K562 (cell line): ENCODE results near the gene SLCO3A1. TPM values are rescaled to one million over a fixed set of nuclear protein-coding genes. Genes with fewer than 3 reads are reported as not detected.

Source experiments
- ATAC-seq: fragments of 200-7000 bp; cut with Tn5 transposase; 3 replicates; pipeline ENCODE4 v1.9.1; 2020; ENCODE audit warnings: moderate library complexity
- BruUV-seq: library from RNA; stranded (reverse); fragments of 400-500 nt; replicated peaks from 2 replicates; lab custom pipeline; 2021; lab: Mats Ljungman, UMichigan
- CTCF ChIA-PET: fragments of 300-600 bp; formaldehyde crosslinking; extraction: SDS; loops from one replicate; lab custom pipeline; 2021; ENCODE audit warnings: low intra/inter-chr PET ratio; lab: Yijun Ruan, JAX
- POLR2A ChIA-PET: fragments of 300-600, 350-650 bp; sonication (Branson Sonifier 250); formaldehyde crosslinking; extraction: SDS; loops from one replicate; lab custom pipeline; 2021; ENCODE audit warnings: antibody characterized with exemption, inconsistent platforms; lab: Yijun Ruan, JAX
- DNase-seq, 4 experiments: peaks; one replicate each; pipeline versions ENCODE4 v3.0.0 to v3.0.0-alpha.2; 2011 to 2018; ENCODE audit warnings: low spot score in 3 of 4, mixed read lengths in 3 of 4; ENCODE audit errors: extremely low read depth in 1 of 4
- FAIRE-seq: peaks from 2 replicates; lab custom pipeline; 2011; peaks lifted over from hg19 to GRCh38; lab: Jason Lieb, UNC
- H2AFZ ChIP-seq: 2 replicates; pipeline ENCODE4 v1.6.0; 2011; ENCODE audit warnings: low read depth, low read length, control low read depth, inconsistent platforms
- H3K27ac ChIP-seq: fragments of 200-600 bp; 3 replicates; pipeline ENCODE4 v1.8.0; 2011; ENCODE audit warnings: low read depth, mild to moderate bottlenecking, control low read depth, inconsistent platforms, low read length, moderate library complexity, mixed read lengths; ENCODE audit errors: extremely low read depth
- H3K27me3 ChIP-seq, 2 experiments: fragments of 300-600 bp in 1 of 2; 2 replicates in 1 of 2; 3 replicates in 1 of 2; pipeline versions ENCODE4 v1.6.0 to v1.8.0; 2011; ENCODE audit warnings: inconsistent platforms in 2 of 2, low read length in 2 of 2, mild to moderate bottlenecking in 1 of 2, mixed read lengths in 1 of 2, moderate library complexity in 1 of 2; ENCODE audit not compliant: control insufficient read depth in 2 of 2, insufficient read depth in 2 of 2
- H3K36me3 ChIP-seq: fragments of 300-600 bp; 3 replicates; pipeline ENCODE4 v1.8.0; 2011; ENCODE audit warnings: mild to moderate bottlenecking, low read length, inconsistent platforms; ENCODE audit not compliant: control insufficient read depth, insufficient read depth
- H3K4me1 ChIP-seq, 2 experiments: fragments of 200-600 bp in 1 of 2; replicated peaks in 1 of 2; 2 replicates in 1 of 2; 3 replicates in 1 of 2; pipeline versions ENCODE4 v1.5.1 to v1.8.0; 2011; ENCODE audit warnings: inconsistent platforms in 2 of 2, low read length in 2 of 2, mild to moderate bottlenecking in 1 of 2, mixed read lengths in 1 of 2, moderate library complexity in 1 of 2; ENCODE audit not compliant: control insufficient read depth in 2 of 2, insufficient read depth in 2 of 2
- H3K4me2 ChIP-seq: 2 replicates; pipeline ENCODE4 v1.6.1; 2011; ENCODE audit warnings: low read length, control low read depth, inconsistent platforms, mixed read lengths; ENCODE audit not compliant: insufficient read depth
- H3K4me3 ChIP-seq: fragments of 200-600 bp; sonication (generic), shearing (Covaris generic); 2 replicates; pipeline ENCODE4 v1.5.1; 2016; ENCODE audit warnings: control low read depth, inconsistent platforms
- H3K79me2 ChIP-seq: fragments of 200-600 bp; 3 replicates; pipeline ENCODE4 v1.8.0; 2011; ENCODE audit warnings: low read length, inconsistent platforms; ENCODE audit not compliant: control insufficient read depth, insufficient read depth
- H3K9ac ChIP-seq, 2 experiments: 2 replicates each; pipeline versions ENCODE4 v1.6.0 to v1.6.1; 2011; ENCODE audit warnings: low read depth in 2 of 2, low read length in 2 of 2, control low read depth in 1 of 2, inconsistent platforms in 1 of 2, mild to moderate bottlenecking in 1 of 2, mixed read lengths in 1 of 2; ENCODE audit not compliant: insufficient read depth in 1 of 2
- H3K9me1 ChIP-seq: one replicate; pipeline ENCODE4 v1.6.0; 2011; ENCODE audit warnings: inconsistent platforms, mild to moderate bottlenecking, low read length, moderate library complexity; ENCODE audit not compliant: control insufficient read depth, insufficient read depth
- H3K9me3 ChIP-seq: replicated peaks from 2 replicates; pipeline ENCODE4 v1.5.1; 2011; ENCODE audit warnings: low read depth, low read length, inconsistent platforms; ENCODE audit not compliant: control insufficient read depth, insufficient read depth
- H4K20me1 ChIP-seq: replicated peaks from 2 replicates; pipeline ENCODE4 v1.6.1; 2011; ENCODE audit warnings: low read length, inconsistent platforms, mixed read lengths; ENCODE audit not compliant: control insufficient read depth, insufficient read depth
- C11orf30 ChIP-seq: fragments of 450-650 bp; IDR thresholded peaks from 2 replicates; pipeline ENCODE4 v1.6.1; 2016; ENCODE audit warnings: low read depth, mild to moderate bottlenecking
- CHCHD3 ChIP-seq: fragments of 250-450 bp; sonication (Bioruptor Pico); IDR thresholded peaks from 2 replicates; pipeline ENCODE4 v2.1.2; 2022; ENCODE audit warnings: mild to moderate bottlenecking
- CHD2 ChIP-seq: IDR thresholded peaks from 2 replicates; pipeline ENCODE4 v1.6.1; 2011; ENCODE audit warnings: low read depth, low read length
- COPS2 ChIP-seq: fragments of 450-650 bp; conservative IDR thresholded peaks from 2 replicates; pipeline ENCODE4 v1.6.1; 2016; ENCODE audit warnings: mild to moderate bottlenecking, moderate library complexity
- FOXA3 ChIP-seq, 2 experiments: fragments of 450-650 bp in 1 of 2; sonication (generic) in 1 of 2; formaldehyde crosslinking; IDR thresholded peaks in 1 of 2; conservative IDR thresholded peaks in 1 of 2; 2 replicates each; pipeline versions ENCODE4 v1.4.0 to v1.8.0; 2020 to 2022; ENCODE audit warnings: mild to moderate bottlenecking in 2 of 2, missing genetic modification reagents in 1 of 2
- HNRNPLL ChIP-seq: fragments of 200-400 bp; formaldehyde crosslinking; IDR thresholded peaks from 2 replicates; pipeline ENCODE4 v1.6.1; 2017; ENCODE audit warnings: low read length, low read depth, mild to moderate bottlenecking; ENCODE audit not compliant: poor library complexity, severe bottlenecking
- ILK ChIP-seq: fragments of 450-650 bp; IDR thresholded peaks from 2 replicates; pipeline ENCODE4 v1.6.1; 2016; ENCODE audit warnings: missing genetic modification characterization, low read depth, mild to moderate bottlenecking, missing compliant biosample characterization, moderate library complexity, borderline replicate concordance
- RBFOX2 ChIP-seq: fragments of 200-400 bp; formaldehyde crosslinking; IDR thresholded peaks from 2 replicates; pipeline ENCODE4 v1.6.1; 2017; ENCODE audit warnings: low read depth, mild to moderate bottlenecking, low read length, moderate library complexity
- RFX5 ChIP-seq: IDR thresholded peaks from 2 replicates; pipeline ENCODE4 v1.6.1; 2011; ENCODE audit warnings: low read depth, mild to moderate bottlenecking, improper control_type of control experiment, low read length
- RHOXF2B ChIP-seq: fragments of 250-450 bp; sonication (Bioruptor Pico); conservative IDR thresholded peaks from 2 replicates; pipeline ENCODE4 v1.5.1; 2021
- SIRT6 ChIP-seq: IDR thresholded peaks from one replicate; pipeline ENCODE4 v1.6.1; 2012; ENCODE audit warnings: low read depth, mild to moderate bottlenecking, control low read depth, inconsistent platforms, low read length, moderate library complexity
- SOX6 ChIP-seq: fragments of 450-650 bp; IDR thresholded peaks from 2 replicates; pipeline ENCODE4 v1.6.1; 2014; ENCODE audit warnings: mild to moderate bottlenecking
- SRSF9 ChIP-seq: fragments of 200-400 bp; formaldehyde crosslinking; IDR thresholded peaks from 2 replicates; pipeline ENCODE4 v1.6.1; 2017; ENCODE audit warnings: low read depth, low read length, borderline replicate concordance
- TFAM ChIP-seq: fragments of 250-450 bp; sonication (Bioruptor Pico); conservative IDR thresholded peaks from 2 replicates; pipeline ENCODE4 v1.5.0; 2021; ENCODE audit warnings: mild to moderate bottlenecking, moderate library complexity
- THRB ChIP-seq: fragments of 450-650 bp; formaldehyde crosslinking; conservative IDR thresholded peaks from 2 replicates; pipeline ENCODE4 v1.4.0; 2022; ENCODE audit warnings: mild to moderate bottlenecking, missing genetic modification characterization
- ZFP1 ChIP-seq: fragments of 450-650 bp; formaldehyde crosslinking; IDR thresholded peaks from 2 replicates; pipeline ENCODE4 v1.4.0; 2020; ENCODE audit warnings: mild to moderate bottlenecking, mixed read lengths
- ZNF644 ChIP-seq: fragments of 200-800 bp; sonication (Bioruptor generic); IDR thresholded peaks from 2 replicates; pipeline ENCODE4 v1.6.1; 2016; ENCODE audit warnings: low read depth, missing genetic modification characterization, missing compliant biosample characterization
- ZNF668 ChIP-seq: fragments of 250-450 bp; sonication (Bioruptor Pico); IDR thresholded peaks from 2 replicates; pipeline ENCODE4 v1.8.0; 2022; ENCODE audit warnings: mild to moderate bottlenecking, inconsistent platforms
- WGBS: fragments of 100-300 bp; shearing (Covaris generic); methylation state at CpG from one replicate; pipeline ENCODE4 v1.1.6; 2016; ENCODE audit warnings: low coverage, mixed read lengths; ENCODE audit not compliant: insufficient coverage; ENCODE audit errors: missing lambda C conversion rate; 5-methylcytosine and 5-hydroxymethylcytosine counted together
- in situ Hi-C: fragments of 300-500 bp; cut with MboI; formaldehyde crosslinking; loops from 4 replicates; pipeline ENCODE4 v1.15.0; 2018; ENCODE audit warnings: inconsistent platforms, mixed read lengths
- intact Hi-C: fragments of 100-400 bp; cut with micrococcal nuclease; formaldehyde crosslinking; loops from 2 replicates; pipeline ENCODE4 v1.14.2; 2022
- polyA plus RNA-seq, 8 experiments: library from polyadenylated mRNA; depleted of rRNA in 4 of 8; stranded (reverse) in 5 of 8; unstranded in 3 of 8; fragments of >200 nt; fragmentation: Nextera tagmentation in 2 of 8; fragmentation: Illumina TruSeq in 1 of 8; extraction: Ambion mirVana in 2 of 8; extraction: Trizol in 1 of 8; gene quantifications; 2 replicates each; pipeline versions ENCODE4 v1.2.1 to v1.2.3, GENCODE V29; 2011 to 2014; ENCODE audit warnings: inconsistent platforms in 1 of 8, missing spikeins in 1 of 8
- total RNA-seq, 7 experiments: library from RNA; depleted of rRNA in 6 of 7; stranded (reverse); fragments of >200 nt in 6 of 7; fragmentation: Illumina TruSeq in 2 of 7; extraction: Trizol in 2 of 7; gene quantifications; 2 replicates each; pipeline versions ENCODE4 v1.2.1 to v1.2.3, GENCODE V29; 2011 to 2021; ENCODE audit warnings: low replicate concordance in 1 of 7

Gene SLCO3A1
- total and polyA plus RNA-seq, 9 of the 15 experiments (the other 6 are each of a cell fraction or from before 2014, with no cell fraction given) = 0.01 to 0.84 (median 0.06) TPM; not detected in 3

- no peak for TF ChIP-seq CHD2
- TF ChIP-seq ZNF668 (CRISPR knock-in tag) = no peak
- TF ChIP-seq SRSF9 = no peak
- TF ChIP-seq RBFOX2 = no peak
- TF ChIP-seq TFAM (CRISPR knock-in tag) = no peak
- TF ChIP-seq SOX6 = no peak
- TF ChIP-seq CHCHD3 (CRISPR knock-in tag) = no peak
Measured at GRCh38 chr15:92151168-92151567, 297.7 kb downstream of the SLCO3A1 start (continued).

DNA sequence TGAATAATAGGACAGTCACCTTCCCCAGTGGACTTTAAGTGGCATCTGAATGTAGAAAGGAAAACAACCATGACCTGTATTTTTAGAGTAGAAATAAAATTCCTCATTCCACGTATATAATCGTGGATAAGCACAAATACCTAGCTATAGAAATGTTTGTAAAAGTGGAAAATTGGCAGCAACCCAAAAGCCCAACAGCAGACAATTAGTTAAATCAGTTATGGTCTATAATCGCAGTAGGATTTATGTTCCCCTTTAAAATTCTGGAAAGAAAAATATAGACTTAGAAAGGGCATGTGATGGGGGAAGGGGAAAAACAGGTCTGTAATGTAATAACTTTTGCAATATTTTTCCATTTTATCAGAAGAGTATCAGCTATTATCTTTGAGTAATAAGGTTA lies 298.2 kb downstream of the SLCO3A1 start:
- no peak overlapping the region for H3K4me2 ChIP-seq
- no peaks in the 10 kb centered on the region for H3K79me2 ChIP-seq
- no peak for FAIRE-seq
- no peak for DNase-seq
- no peaks in the 10 kb centered on the region for H3K9me1 ChIP-seq
- no peak for ATAC-seq
- H2AFZ ChIP-seq = no peak overlapping the region
- POLR2A ChIA-PET = no interaction called here
- H3K4me3 ChIP-seq = no peak overlapping the region
- no peaks in the 10 kb centered on the region for H3K4me1 ChIP-seq
- TF ChIP-seq ZFP1 (CRISPR knock-in tag) (no peak), COPS2 (no peak), RFX5 (no peak), THRB (CRISPR knock-in tag) (no peak), FOXA3 (CRISPR knock-in tag; conservative IDR thresholded peaks at IDR 0.05 in 1 of 2, IDR thresholded peaks at IDR 0.05 in 1 of 2) (no peak), HNRNPLL (no peak), RHOXF2B (no peak), C11orf30 (no peak), ZNF644 (tag) (no peak), ILK (no peak), SIRT6 (no peak)
- intact Hi-C loops = no loop called here
- no peaks in the 10 kb centered on the region for H4K20me1 ChIP-seq
- no peak overlapping the region for H3K27ac ChIP-seq
- no TSS peak for BruUV-seq
- in situ Hi-C loops = no loop called here
- H3K36me3 ChIP-seq = no peaks in the 10 kb centered on the region
- no peak overlapping the region for H3K9ac ChIP-seq
- peaks cover 0 to 4% of the 10 kb centered on the region in 2 experiments; a peak in 1 of 5 replicates for H3K27me3 ChIP-seq
- CTCF ChIA-PET = no interaction called here
- no peaks in the 10 kb centered on the region for H3K9me3 ChIP-seq
- WGBS = 3% methylated on average over 3 of the region's 3 CpGs
